Adrenal gland (tissue), 12 donors: Measurements from ENCODE around the gene PLA2G5. TPM values are rescaled to one million over a fixed set of nuclear protein-coding genes. Genes with fewer than 3 reads are reported as not detected.
"Not testable (repeated sequence)": the region's sequence is repeated elsewhere in the genome, so short reads cannot be mapped to it uniquely, and the experiment has no call there.

Source experiments
- DNase-seq, 7 donors: peaks; one replicate each; pipeline ENCODE4 v3.0.0-alpha.2; 2019 to 2020
- H3K27ac ChIP-seq, 5 donors: fragments of 200-600 bp; sonication (generic) in 4 of 5; 1 replicate in 3 of 5; 2 replicates in 2 of 5; pipeline versions ENCODE4 v1.5.1 to v1.8.0; 2016 to 2020; ENCODE audit warnings: mild to moderate bottlenecking in 1 of 5
- H3K27me3 ChIP-seq: fragments of 200-600 bp; 2 replicates; pipeline ENCODE4 v1.8.0; 2021
- H3K36me3 ChIP-seq, 2 donors: fragments of 200-600 bp; replicated peaks in 1 of 2; 1 replicate in 1 of 2; 2 replicates in 1 of 2; pipeline versions ENCODE4 v1.5.1 to v1.8.0; 2018 to 2022
- H3K4me1 ChIP-seq, 2 donors: fragments of 200-600 bp; replicated peaks in 1 of 2; 1 replicate in 1 of 2; 2 replicates in 1 of 2; pipeline versions ENCODE4 v1.5.1 to v1.8.0; 2018 to 2021
- H3K4me3 ChIP-seq, 4 donors: fragments of 200-600 bp; sonication (generic) in 3 of 4; one replicate each; pipeline ENCODE4 v1.5.1; 2016 to 2018
- H3K9me3 ChIP-seq, 3 donors: fragments of 200-600 bp; sonication (generic) in 1 of 3; replicated peaks in 1 of 3; 1 replicate in 2 of 3; 2 replicates in 1 of 3; pipeline versions ENCODE4 v1.5.1 to v1.8.0; 2016 to 2021
- POLR2A ChIP-seq, 2 donors: fragments of 450-650 bp; IDR thresholded peaks; one replicate each; pipeline ENCODE4 v1.6.1; 2017; ENCODE audit warnings: antibody characterized with exemption in 2 of 2, mild to moderate bottlenecking in 2 of 2, moderate library complexity in 1 of 2
- WGBS, 4 donors: extraction: QIAGEN DNeasy Blood & Tissue Kit in 2 of 4; methylation state at CpG; one replicate each; pipeline versions ENCODE4 v1.1.5 to v1.1.7; 2013 to 2017; 5-methylcytosine and 5-hydroxymethylcytosine counted together
- intact Hi-C, 2 donors: fragments of 100-400 bp; cut with DNase I; formaldehyde crosslinking; loops; one replicate each; pipeline versions ENCODE4 v1.14.1 to v1.15.0; 2022 to 2023
- polyA plus RNA-seq, 3 donors: library from polyadenylated mRNA; stranded (reverse); fragments of 200-250 nt in 2 of 3; fragments of 350-450 nt in 1 of 3; fragmentation: Illumina TruSeq in 1 of 3; extraction: RNeasy Lipid Tissue Mini Kit (QIAGEN cat#74804) in 1 of 3; gene quantifications; one replicate each; pipeline ENCODE4 v1.2.3, GENCODE V29; 2013 to 2014
- total RNA-seq, 9 donors: library from RNA; depleted of rRNA in 4 of 9; stranded (reverse); fragments of >200 nt in 4 of 9; fragments of 120-200 nt in 1 of 9; fragmentation: NEBNext Ultra II Directional in 1 of 9; extraction: Animal tissue kit (Norgen Biotek cat#: 25700) in 1 of 9; gene quantifications; one replicate each; pipeline versions ENCODE4 v1.1.0 to v1.2.4, GENCODE V29; 2013 to 2023
- TF ChIP-seq, protein P1 (sequence below), 6 experiments: fragments of 450-650 bp in 4 of 6; fragments of 200-600 bp in 2 of 6; sonication (generic) in 1 of 6; IDR thresholded peaks; 1 replicate in 5 of 6; 2 replicates in 1 of 6; pipeline versions ENCODE4 v1.5.1 to v1.8.0; 2016 to 2021; ENCODE audit warnings: antibody characterized with exemption in 6 of 6, mild to moderate bottlenecking in 2 of 6, moderate library complexity in 1 of 6
- donor health status: healthy with polysubstance abuse.
- donor health status: Bipolar disorder and iron deficiency.
- donor health status: DM: yes; HTN: yes; CAD: no.
- donor health status: DM: no; HTN: no; CAD: no.
- donor health status: DM: no; HTN: no; CAD: no.
- donor health status: DM: yes; HTN: yes; CAD: no.

PLA2G5 gene
- total and polyA plus RNA-seq, 12 donors, result 0.53 to 14.1 (median 1.4) TPM

DNA sequence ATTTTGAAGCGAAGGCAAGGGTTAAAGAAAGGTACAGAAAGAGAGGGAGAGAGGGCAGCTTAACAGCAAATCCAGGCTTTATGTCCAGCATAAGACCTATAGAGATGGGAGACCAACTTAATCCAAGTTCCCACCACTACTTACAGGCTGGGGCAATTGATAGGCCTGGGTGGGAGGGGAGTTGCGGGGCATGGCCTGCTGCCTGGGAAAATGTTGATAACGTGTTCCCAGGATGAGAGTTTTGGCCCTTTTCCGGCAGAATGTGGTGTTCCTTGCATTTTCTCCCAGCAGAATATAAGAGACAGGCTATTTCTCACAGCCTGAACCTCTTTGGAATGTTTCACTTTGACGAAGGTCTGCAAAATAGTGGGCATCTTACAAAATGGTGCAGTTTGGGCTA, 34.9 kb upstream of the PLA2G5 start:
- 77 to 91% (median 81%) methylated on average over 5 of the region's 5 CpGs for WGBS, 4 donors
- Histone ChIP-seq H3K27ac (no peak overlapping the region), H3K4me1 (no peaks in the 10 kb centered on the region), H3K4me3 (no peak overlapping the region), H3K36me3 (no peaks in the 10 kb centered on the region), H3K27me3 (no peaks in the 10 kb centered on the region), H3K9me3 (no peaks in the 10 kb centered on the region)
- intact Hi-C loops, result no loop called here
- DNase-seq, result no peak
- TF ChIP-seq, protein P1, sequence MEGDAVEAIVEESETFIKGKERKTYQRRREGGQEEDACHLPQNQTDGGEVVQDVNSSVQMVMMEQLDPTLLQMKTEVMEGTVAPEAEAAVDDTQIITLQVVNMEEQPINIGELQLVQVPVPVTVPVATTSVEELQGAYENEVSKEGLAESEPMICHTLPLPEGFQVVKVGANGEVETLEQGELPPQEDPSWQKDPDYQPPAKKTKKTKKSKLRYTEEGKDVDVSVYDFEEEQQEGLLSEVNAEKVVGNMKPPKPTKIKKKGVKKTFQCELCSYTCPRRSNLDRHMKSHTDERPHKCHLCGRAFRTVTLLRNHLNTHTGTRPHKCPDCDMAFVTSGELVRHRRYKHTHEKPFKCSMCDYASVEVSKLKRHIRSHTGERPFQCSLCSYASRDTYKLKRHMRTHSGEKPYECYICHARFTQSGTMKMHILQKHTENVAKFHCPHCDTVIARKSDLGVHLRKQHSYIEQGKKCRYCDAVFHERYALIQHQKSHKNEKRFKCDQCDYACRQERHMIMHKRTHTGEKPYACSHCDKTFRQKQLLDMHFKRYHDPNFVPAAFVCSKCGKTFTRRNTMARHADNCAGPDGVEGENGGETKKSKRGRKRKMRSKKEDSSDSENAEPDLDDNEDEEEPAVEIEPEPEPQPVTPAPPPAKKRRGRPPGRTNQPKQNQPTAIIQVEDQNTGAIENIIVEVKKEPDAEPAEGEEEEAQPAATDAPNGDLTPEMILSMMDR (IDR thresholded peaks at IDR 0.05), result no peak
- TF ChIP-seq POLR2A (IDR thresholded peaks at IDR 0.05), result no peak

DNA sequence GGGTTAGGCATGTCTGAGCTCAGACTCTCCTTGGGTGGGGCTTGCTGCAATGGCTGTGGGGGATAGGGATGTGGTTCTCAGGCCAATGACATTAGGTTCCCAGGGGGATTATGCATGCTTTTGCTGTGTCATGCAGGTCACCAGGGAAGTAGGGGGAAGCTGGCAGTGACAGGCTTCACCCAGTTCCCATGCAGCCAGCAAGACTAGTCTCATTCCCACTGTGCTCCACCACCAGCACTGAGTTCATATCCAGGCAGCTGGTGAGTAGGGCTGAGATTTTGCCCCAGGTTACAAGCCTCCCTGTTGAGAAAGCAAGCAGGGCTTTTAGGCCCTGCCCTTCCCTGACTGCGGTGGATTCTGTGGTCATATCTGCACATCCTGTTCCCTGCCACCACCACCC, 32.1 kb upstream of the PLA2G5 start:
- no peak for DNase-seq
- H3K4me1 ChIP-seq, result no peaks in the 10 kb centered on the region
- no peak overlapping the region for H3K27ac ChIP-seq
- H3K9me3 ChIP-seq, result no peaks in the 10 kb centered on the region
- no peaks in the 10 kb centered on the region for H3K36me3 ChIP-seq
- intact Hi-C loops, result no loop called here
- no peak for TF ChIP-seq POLR2A (IDR thresholded peaks at IDR 0.05)
- TF ChIP-seq, protein P1 (IDR thresholded peaks at IDR 0.05), result no peak
- WGBS, 4 donors, result 56 to 92% (median 75%) methylated on average over 1 of the region's 1 CpG
- no peaks in the 10 kb centered on the region for H3K27me3 ChIP-seq
- no peak overlapping the region for H3K4me3 ChIP-seq

DNA sequence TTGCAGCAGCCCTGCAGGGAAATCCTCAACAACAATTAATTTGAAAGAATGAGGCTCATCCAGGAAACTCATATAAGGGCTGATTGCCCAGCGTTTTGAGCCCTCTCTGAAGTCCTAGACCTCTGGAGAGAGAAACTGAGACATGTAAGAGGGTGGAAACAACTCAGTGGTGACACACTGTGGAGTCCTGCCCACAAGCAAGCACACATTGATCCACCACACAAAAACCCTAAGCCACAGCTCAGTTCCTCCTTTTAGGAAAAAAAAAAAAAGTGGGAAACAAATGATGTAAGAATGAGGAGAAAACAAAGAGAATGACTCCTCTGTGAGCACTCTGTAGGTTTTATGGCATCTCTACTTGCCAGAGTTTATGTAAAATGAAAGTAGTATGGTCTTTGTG, 22.9 kb upstream of the PLA2G5 start:
- H3K4me3 ChIP-seq, result no peak overlapping the region
- no peaks in the 10 kb centered on the region for H3K4me1 ChIP-seq
- peaks cover 7 to 13% (median 7%) of the 10 kb centered on the region in 3 donors for H3K9me3 ChIP-seq
- TF ChIP-seq, protein P1 (IDR thresholded peaks at IDR 0.05), result no peak
- TF ChIP-seq POLR2A (IDR thresholded peaks at IDR 0.05), result no peak
- 53 to 86% (median 70%) methylated on average over 1 of the region's 1 CpG for WGBS, 4 donors
- no peak overlapping the region for H3K27ac ChIP-seq
- intact Hi-C loops, result no loop called here
- no peaks in the 10 kb centered on the region for H3K36me3 ChIP-seq
- no peaks in the 10 kb centered on the region for H3K27me3 ChIP-seq
- no peak for DNase-seq

DNA sequence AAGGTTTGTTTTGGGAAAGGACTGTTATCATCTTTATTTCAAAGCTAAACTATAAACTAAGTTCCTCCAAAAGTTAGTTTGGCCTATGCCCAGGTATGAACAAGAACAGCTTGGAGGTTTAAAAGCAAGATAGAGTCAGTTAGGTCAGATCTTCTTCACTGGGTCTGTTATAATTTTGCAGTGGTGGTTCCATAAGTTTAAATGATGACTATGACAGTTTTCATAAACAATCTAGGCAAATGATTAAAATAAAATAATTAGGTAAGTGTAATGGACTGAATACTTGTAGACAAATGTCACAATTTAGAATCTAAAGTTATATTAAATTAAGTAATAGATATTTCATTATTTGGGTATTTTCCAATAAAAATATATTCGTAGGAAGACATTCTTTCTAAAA, 21.4 kb upstream of the PLA2G5 start:
- Histone ChIP-seq H3K27me3 (no peaks in the 10 kb centered on the region), H3K27ac (no peak overlapping the region), H3K4me3 (no peak overlapping the region), H3K36me3 (no peaks in the 10 kb centered on the region), H3K4me1 (no peaks in the 10 kb centered on the region), H3K9me3 (peaks cover 7 to 13% (median 7%) of the 10 kb centered on the region in 3 donors)
- WGBS, 4 donors, result 66 to 90% (median 69%) methylated on average over 1 of the region's 1 CpG
- TF ChIP-seq POLR2A (IDR thresholded peaks at IDR 0.05), result no peak
- TF ChIP-seq, protein P1 (IDR thresholded peaks at IDR 0.05), result no peak
- intact Hi-C loops, result no loop called here
- DNase-seq, result no peak

DNA sequence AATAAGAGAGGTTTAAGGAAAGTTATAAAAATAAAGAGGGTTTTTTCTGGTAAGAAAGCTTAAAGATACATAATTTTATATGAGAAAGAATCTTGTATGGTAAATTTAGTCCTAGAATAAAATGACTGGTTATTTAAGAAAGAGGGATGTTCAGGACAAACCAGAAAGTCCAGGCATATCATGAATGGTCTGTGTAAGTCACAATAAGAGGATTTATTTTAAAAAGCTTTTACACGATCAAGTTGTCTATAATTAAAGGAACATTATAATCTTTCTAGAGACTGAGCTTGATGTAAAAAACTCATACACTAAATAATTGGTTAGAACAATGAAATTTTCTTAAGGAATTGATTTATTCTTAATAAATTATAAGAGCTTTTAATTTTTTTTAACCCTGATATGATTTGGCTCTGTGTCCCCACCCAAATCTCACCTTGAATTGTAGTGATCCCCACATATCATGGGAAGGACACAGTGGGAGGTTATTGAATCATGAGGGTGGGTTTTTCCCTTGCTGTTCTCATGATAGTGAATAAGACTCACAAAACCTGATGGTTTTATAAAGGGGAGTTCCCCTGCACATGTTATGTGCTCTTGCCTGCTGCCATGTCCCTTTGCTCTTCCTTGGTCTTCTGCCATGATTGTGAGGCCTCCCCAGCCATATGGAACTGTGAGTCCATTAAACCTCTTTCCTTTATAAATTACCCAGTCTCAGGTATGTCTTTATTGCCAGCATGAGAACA, 20.8 kb upstream of the PLA2G5 start:
- DNase-seq, intact Hi-C loops, H3K36me3 ChIP-seq, H3K27ac ChIP-seq, H3K4me3 ChIP-seq, H3K4me1 ChIP-seq, H3K27me3 ChIP-seq: not testable (repeated sequence)
- peaks cover 7 to 13% (median 7%) of the 10 kb centered on the region in 3 donors for H3K9me3 ChIP-seq
- 76 to 92% (median 85%) methylated on average over 1 of the region's 1 CpG for whole genome bisulfite sequencing, 4 donors
